ENCODE data around the gene VIPR1.
A peak's percentile ranks its signal among the peaks of the same experiment; 100 is the strongest.

VIPR1 gene

DNA sequence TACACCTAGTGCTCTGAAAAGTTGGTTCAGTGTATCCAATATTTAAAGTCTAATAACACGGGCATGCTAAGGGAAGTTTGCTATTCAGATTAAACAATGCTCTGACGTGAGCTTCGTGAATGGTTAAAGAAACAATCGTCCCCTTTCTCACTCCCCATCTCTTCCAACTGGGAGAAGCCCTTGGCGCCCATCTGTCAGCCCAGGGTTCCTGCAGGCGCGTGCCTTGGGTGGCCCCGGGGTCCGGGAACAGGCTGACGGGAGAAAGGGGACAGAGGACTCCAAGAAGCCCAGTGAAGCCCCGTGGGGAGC, 78.9 kb downstream of the VIPR1 start:
- no peak for DNase-seq

GRCh38 chr3:42581709-42582473, 79.4 kb downstream of the VIPR1 start, which contains the start of gene SEC22C:
Gene SEC22C, minus strand, starts transcription at chr3:42581967. Its CDS starts 12,921 bp downstream, at chr3:42569046.
- DNase-seq: peak; percentile 92

- DNase-seq: no peak
Measured at GRCh38 chr3:42582474-42583070, 80.1 kb downstream of the VIPR1 start.
